Measurements from ENCODE around the gene RNF166. TPM values are rescaled to one million over a fixed set of nuclear protein-coding genes. Genes with fewer than 3 reads are reported as not detected.

Gene RNF166
- total RNA-seq, 2 experiments from 2014 or later = 334 to 355 TPM

DNA sequence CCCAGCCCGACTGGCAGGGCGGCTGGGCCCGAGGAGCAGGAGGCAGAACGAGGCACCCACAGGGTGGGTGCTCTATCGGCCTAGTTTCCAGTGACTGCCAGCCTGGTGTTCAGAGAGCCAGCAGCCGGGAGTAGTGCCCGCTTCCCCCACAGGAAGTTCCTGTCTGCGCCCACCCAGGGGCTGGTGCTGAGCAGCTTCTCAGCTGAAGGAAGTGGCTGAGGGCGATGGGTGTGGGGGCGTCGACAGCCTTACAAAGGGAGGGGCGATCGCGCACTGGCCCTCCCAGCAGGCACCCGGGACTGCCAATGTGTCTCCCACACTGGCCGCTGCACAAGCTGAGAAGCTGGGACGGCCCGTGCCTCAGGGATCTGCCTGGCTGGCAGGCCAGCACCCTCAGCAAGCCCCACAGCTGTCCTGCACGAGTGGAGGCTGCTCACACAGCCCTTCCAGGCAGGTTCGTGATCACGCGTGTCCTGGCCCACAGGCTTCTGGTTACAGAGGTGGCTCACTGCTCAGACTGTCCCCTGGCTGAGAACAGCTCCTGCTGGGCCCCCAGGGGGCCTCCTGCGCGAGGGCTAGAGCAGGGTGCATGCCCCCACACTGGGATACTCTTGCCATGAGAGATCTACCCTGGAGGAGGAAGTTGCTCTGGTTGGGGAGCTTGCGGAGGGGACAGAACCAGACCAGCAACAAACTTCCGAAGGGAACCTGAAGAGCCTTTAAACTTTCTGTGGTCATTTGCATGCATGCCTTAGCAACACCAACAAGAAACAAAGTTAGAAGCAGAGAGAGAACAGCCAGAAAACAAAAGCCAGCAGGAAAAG is 2.5 kb downstream of the RNF166 start:
- ChIA-PET CTCF (interaction anchor here (4.2 kb wide), 1 partner anchor 18 kb away, joined by 23 read pairs; the partner anchor contains the start of gene SNAI3), POLR2A (interaction anchor here (0.8 to 8.2 kb wide), 18 partner anchors 8 to 170 kb away, joined by 3 to 71 read pairs (median 8); partner anchors contain the start of genes CDT1, GALNS, IL17C and MVD)
- Mint-ChIP-seq H3K4me1 (ENCODE audit: low read depth) (peaks cover 72% of the 10 kb centered on the region), H3K9me3 (no peaks in the 10 kb centered on the region), H3K27me3 (no peaks in the 10 kb centered on the region), H3K36me3 (ENCODE audit: low read depth) (peaks cover 47% of the 10 kb centered on the region), H3K4me3 (peak overlapping the region; percentile 99), H3K27ac (peak overlapping the region; percentile 100)
- peak overlapping the region; percentile 93 to 96 for H3K27ac ChIP-seq (ENCODE audit: low read depth in 1 of 2, low read length in 2 of 2)
- no peaks in the 10 kb centered on the region for H3K9me3 ChIP-seq (ENCODE audit: control insufficient read depth in 1 of 2, insufficient read depth in 1 of 2, low read length in 2 of 2)
- peaks cover 83% of the 10 kb centered on the region for H3K4me1 ChIP-seq (ENCODE audit: insufficient read depth, low read length)
- TF ChIP-seq, protein P1, sequence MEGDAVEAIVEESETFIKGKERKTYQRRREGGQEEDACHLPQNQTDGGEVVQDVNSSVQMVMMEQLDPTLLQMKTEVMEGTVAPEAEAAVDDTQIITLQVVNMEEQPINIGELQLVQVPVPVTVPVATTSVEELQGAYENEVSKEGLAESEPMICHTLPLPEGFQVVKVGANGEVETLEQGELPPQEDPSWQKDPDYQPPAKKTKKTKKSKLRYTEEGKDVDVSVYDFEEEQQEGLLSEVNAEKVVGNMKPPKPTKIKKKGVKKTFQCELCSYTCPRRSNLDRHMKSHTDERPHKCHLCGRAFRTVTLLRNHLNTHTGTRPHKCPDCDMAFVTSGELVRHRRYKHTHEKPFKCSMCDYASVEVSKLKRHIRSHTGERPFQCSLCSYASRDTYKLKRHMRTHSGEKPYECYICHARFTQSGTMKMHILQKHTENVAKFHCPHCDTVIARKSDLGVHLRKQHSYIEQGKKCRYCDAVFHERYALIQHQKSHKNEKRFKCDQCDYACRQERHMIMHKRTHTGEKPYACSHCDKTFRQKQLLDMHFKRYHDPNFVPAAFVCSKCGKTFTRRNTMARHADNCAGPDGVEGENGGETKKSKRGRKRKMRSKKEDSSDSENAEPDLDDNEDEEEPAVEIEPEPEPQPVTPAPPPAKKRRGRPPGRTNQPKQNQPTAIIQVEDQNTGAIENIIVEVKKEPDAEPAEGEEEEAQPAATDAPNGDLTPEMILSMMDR (IDR thresholded peaks at IDR 0.05) = no peak
- peaks cover 27% of the 10 kb centered on the region for H3K36me3 ChIP-seq (ENCODE audit: insufficient read depth, low read length)
- H3K4me3 ChIP-seq (ENCODE audit: low read length) = peak overlapping the region; percentile 82
- ATAC-seq (ENCODE audit: poor library complexity) = peak; percentile 16
- intact Hi-C loops (cut with DNase I, micrococcal nuclease) = loop anchor here (5.0 to 10.0 kb wide), 4 partner anchors 71 to 1271 kb away; partner anchors contain the start of genes ZC3H18 (in 1 of the 2) and ZFPM1 (in 1 of the 2)
- no peaks in the 10 kb centered on the region for H3K27me3 ChIP-seq (ENCODE audit: control insufficient read depth in 1 of 2, insufficient read depth in 2 of 2, low read length in 2 of 2)
- DNase-seq = peak; percentile 25 to 90 (median 73)

DNA sequence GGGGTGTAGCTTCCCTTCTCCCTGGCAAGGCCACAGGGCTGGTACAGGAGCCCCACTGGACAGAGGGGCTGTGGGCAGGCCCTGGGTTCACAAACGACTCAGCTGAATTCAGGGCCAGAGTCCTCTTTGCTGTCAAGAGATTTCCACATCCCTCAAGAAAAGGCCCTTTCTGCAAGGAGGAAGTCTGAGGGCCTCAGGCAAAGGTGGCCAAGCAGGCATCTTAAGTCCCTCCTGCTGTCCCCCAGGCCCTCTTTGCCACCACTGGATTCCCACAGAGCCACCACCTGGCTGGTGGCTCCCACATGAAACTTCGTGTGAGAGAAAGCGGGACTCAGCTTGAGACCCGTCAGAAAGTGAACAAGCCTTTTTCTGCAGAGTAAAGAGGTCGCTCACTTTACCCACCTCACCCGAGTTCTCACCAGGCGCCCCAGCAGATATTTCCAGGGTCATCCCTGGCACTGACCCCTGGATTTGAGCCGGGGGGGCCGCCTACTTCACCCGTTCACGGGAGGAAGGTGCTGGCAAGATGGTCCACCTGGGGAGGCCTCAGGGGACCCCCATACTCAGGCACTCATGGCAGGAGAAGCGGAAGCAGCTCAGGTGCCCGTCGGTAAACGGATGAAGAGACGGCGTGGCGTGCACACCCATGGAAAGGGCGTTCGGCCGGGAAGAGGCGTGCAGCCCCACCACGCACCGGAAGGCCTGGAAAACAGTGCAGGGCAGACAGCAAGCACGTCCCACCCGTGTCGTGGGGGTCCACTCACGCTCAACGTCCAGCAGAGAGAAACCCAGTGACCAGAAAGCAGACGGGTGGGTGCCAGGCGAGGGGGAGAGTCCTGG is 3.6 kb downstream of the RNF166 start:
- H3K4me1 ChIP-seq (ENCODE audit: insufficient read depth, low read length) = peaks cover 89% of the 10 kb centered on the region
- Mint-ChIP-seq H3K27me3 (no peaks in the 10 kb centered on the region), H3K4me1 (ENCODE audit: low read depth) (peaks cover 77% of the 10 kb centered on the region), H3K9me3 (no peaks in the 10 kb centered on the region), H3K27ac (peak overlapping the region; percentile 100), H3K4me3 (peak overlapping the region; percentile 99), H3K36me3 (ENCODE audit: low read depth) (peaks cover 57% of the 10 kb centered on the region)
- ChIA-PET POLR2A (interaction anchor here (1.0 to 8.2 kb wide), 17 partner anchors 10 to 169 kb away, joined by 3 to 71 read pairs (median 9); partner anchors contain the start of genes GALNS, IL17C, MVD and SNAI3), CTCF (interaction anchor here (0.7 to 4.2 kb wide), 5 partner anchors 17 to 79 kb away, joined by 3 to 23 read pairs (median 3); partner anchors contain the start of gene SNAI3)
- H3K4me3 ChIP-seq (ENCODE audit: low read length) = peak overlapping the region; percentile 82
- H3K36me3 ChIP-seq (ENCODE audit: insufficient read depth, low read length) = peaks cover 38% of the 10 kb centered on the region
- ATAC-seq (ENCODE audit: poor library complexity) (no peak), DNase-seq (peak in 2 of 14 experiments; percentile 39 to 45)
- H3K27me3 ChIP-seq (ENCODE audit: control insufficient read depth in 1 of 2, insufficient read depth in 2 of 2, low read length in 2 of 2) = no peaks in the 10 kb centered on the region
- TF ChIP-seq, protein P1 (IDR thresholded peaks at IDR 0.05) = no peak
- H3K9me3 ChIP-seq (ENCODE audit: control insufficient read depth in 1 of 2, insufficient read depth in 1 of 2, low read length in 2 of 2) = no peaks in the 10 kb centered on the region
- peak overlapping the region; percentile 93 to 96 for H3K27ac ChIP-seq (ENCODE audit: low read depth in 1 of 2, low read length in 2 of 2)
- intact Hi-C loops (cut with DNase I, micrococcal nuclease) = loop anchor here (5.0 to 10.0 kb wide), 4 partner anchors 70 to 1272 kb away; partner anchors contain the start of genes ZC3H18 (in 1 of the 2) and ZFPM1 (in 1 of the 2)

All from CD4-positive, alpha-beta T cell (primary cell).